ENCODE results near the gene SNAPC3. TPM values are rescaled to one million over a fixed set of nuclear protein-coding genes. Genes with fewer than 3 reads are reported as not detected.
"Not testable (repeated sequence)": the region's sequence is repeated elsewhere in the genome, so short reads cannot be mapped to it uniquely, and the experiment has no call there.

The SNAPC3 gene
- total and polyA plus RNA-seq, 7 donors: 12.1 to 29.2 (median 20.4) TPM

DNA sequence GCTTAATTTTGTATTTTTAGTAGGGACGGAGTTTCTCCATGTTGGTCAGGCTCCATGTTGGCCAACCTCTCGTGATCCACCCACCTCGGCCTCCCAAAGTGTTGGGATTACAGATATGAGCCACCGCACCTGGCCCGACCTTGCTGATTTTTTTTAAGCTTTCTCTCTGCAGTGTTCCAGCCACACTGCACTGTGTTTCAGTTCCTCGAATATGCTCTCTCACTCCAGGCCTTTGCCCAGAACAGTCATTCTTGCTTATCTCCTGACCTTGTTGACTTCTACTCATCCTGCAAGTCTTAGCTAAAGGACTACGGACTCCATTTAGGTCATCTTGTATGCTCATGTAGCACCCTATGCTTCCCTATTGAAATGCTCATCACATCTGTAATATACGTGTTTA is 3.3 kb downstream of the SNAPC3 start:
- TF ChIP-seq, protein P1, sequence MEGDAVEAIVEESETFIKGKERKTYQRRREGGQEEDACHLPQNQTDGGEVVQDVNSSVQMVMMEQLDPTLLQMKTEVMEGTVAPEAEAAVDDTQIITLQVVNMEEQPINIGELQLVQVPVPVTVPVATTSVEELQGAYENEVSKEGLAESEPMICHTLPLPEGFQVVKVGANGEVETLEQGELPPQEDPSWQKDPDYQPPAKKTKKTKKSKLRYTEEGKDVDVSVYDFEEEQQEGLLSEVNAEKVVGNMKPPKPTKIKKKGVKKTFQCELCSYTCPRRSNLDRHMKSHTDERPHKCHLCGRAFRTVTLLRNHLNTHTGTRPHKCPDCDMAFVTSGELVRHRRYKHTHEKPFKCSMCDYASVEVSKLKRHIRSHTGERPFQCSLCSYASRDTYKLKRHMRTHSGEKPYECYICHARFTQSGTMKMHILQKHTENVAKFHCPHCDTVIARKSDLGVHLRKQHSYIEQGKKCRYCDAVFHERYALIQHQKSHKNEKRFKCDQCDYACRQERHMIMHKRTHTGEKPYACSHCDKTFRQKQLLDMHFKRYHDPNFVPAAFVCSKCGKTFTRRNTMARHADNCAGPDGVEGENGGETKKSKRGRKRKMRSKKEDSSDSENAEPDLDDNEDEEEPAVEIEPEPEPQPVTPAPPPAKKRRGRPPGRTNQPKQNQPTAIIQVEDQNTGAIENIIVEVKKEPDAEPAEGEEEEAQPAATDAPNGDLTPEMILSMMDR (IDR thresholded peaks at IDR 0.05): no peak
- WGBS, 3 donors: 91 to 93% (median 92%) methylated on average over 8 of the region's 8 CpGs
- Histone ChIP-seq H3K27me3 (ENCODE audit: insufficient read depth in 3 of 3, low read length in 2 of 3) (no peaks in the 10 kb centered on the region), H3K9me3 (no peaks in the 10 kb centered on the region), H3K4me1 (peaks cover 24% of the 10 kb centered on the region), H3K4me3 (no peak overlapping the region), H3K27ac (no peak overlapping the region), H3K36me3 (ENCODE audit: insufficient read depth in 1 of 2, low read depth in 1 of 2) (peaks cover 0 to 31% of the 10 kb centered on the region in 2 donors)
- no peak for ATAC-seq
- intact Hi-C loops (cut with DNase I): loop anchor here (10.0 kb wide), 3 partner anchors 89 to 641 kb away; partner anchors contain the start of genes PSIP1 (in 1 of the 2) and TTC39B (in 1 of the 2)
- DNase-seq: no peak

DNA sequence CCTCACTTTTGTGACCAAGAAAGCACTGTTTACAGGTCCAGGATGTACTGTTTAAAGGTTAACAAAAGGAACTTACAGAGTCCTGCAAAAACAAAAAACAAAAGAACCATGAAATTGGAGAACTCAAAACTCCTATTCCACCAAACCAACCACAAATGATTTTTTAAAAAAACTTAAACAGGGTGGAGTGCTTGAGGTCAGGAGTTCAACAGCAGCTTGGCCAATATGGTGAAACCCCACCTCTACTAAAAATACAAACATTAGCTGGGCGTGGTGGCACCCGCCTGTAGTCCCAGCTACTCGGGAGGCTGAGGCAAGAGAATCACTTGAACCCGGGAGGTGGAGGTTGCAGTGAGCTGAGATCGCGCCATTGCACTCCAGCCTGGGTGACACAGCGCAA is 5.0 kb downstream of the SNAPC3 start:
- ATAC-seq; DNase-seq; H3K27me3 ChIP-seq (ENCODE audit: insufficient read depth in 3 of 3, low read length in 2 of 3); H3K4me3 ChIP-seq; H3K27ac ChIP-seq; H3K9me3 ChIP-seq: not testable (repeated sequence)
- intact Hi-C loops (cut with DNase I): loop anchor here (10.0 kb wide), 3 partner anchors 87 to 643 kb away; partner anchors contain the start of genes PSIP1 (in 1 of the 2) and TTC39B (in 1 of the 2)
- H3K4me1 ChIP-seq: peaks cover 24% of the 10 kb centered on the region
- 90 to 99% (median 98%) methylated on average over 7 of the region's 7 CpGs for WGBS, 3 donors
- peaks cover 0 to 31% of the 10 kb centered on the region in 2 donors for H3K36me3 ChIP-seq (ENCODE audit: insufficient read depth in 1 of 2, low read depth in 1 of 2)

DNA sequence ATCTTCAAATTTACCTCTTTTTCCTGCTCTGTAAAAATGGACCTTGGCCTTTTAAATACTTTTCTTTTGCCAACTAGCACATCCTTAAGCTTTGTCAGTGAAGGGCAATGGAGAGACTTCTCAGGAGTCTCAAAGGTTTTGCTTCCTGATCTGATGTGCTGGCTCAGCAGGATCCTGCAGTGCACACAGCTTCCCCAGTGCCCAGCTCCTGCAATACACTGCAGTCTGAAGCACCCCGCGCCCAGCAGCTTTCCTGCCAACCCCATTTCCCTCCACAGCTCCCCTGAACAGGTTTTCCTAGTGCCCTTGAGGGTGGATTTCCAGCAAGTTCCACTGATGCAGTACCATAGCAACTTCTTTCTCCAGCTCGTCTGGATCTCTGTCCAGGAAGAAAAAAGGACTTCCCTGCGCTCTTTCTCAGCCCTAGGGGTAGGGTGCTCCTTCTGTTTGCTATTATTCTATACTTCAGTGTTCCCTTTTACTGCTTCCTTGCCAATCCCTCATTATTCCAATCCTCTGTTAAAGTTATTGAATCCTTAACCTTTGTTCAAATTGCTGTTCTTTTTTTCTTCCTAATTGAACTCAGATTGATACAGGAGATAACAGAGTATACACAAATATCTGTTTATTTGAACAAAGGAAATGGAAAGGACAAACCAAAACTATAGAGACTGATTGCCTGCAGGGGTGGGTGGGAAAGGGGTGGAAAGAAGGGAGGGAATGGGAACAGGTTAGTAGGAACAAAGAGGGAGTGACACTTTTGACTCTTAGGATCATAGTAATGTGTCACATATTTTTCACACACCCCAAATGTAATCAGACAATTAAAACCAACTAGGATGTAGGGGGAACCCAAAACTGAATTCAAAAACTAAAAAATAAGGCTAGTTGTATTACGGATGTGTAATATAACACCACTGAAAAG is 8.5 kb downstream of the SNAPC3 start:
- peaks cover 7% of the 10 kb centered on the region for H3K4me1 ChIP-seq
- H3K36me3 ChIP-seq (ENCODE audit: insufficient read depth in 1 of 2, low read depth in 1 of 2): peaks cover 0 to 32% of the 10 kb centered on the region in 2 donors
- no peak overlapping the region for H3K4me3 ChIP-seq
- WGBS, 3 donors: 54 to 61% (median 56%) methylated on average over 5 of the region's 5 CpGs
- no peak overlapping the region for H3K27ac ChIP-seq
- TF ChIP-seq, protein P1 (IDR thresholded peaks at IDR 0.05): no peak
- no peak for DNase-seq
- intact Hi-C loops (cut with DNase I): loop anchor here in 1 of 2 donors (5.0 kb wide), 1 partner anchor 36 kb away; no protein-coding TSS in a partner anchor
- ATAC-seq: no peak
- no peaks in the 10 kb centered on the region for H3K9me3 ChIP-seq
- no peaks in the 10 kb centered on the region for H3K27me3 ChIP-seq (ENCODE audit: insufficient read depth in 3 of 3, low read length in 2 of 3)

DNA sequence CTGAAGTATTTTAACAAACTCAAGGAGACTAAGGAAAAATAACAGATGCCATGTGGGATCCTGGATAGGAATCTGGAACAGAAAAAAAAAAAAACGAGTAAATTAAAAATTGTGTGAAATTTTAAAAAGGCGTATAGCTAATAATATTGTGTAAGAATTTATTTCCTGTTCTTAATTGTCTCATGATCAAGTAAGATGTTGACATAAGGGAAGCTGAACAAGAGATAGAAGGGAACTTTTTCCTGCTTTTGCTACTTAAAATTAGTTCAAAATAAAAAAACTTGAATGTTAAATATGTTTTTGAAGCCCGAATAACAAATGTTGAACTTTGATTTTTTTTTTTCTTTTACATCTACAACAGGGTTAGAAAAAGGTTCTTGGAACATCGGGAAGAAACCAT is 10.5 kb downstream of the SNAPC3 start:
- WGBS, 3 donors: 73 to 81% (median 75%) methylated on average over 4 of the region's 4 CpGs
- no peaks in the 10 kb centered on the region for H3K27me3 ChIP-seq (ENCODE audit: insufficient read depth in 3 of 3, low read length in 2 of 3)
- ATAC-seq (no peak), DNase-seq (no peak)
- H3K9me3 ChIP-seq: no peaks in the 10 kb centered on the region
- intact Hi-C loops (cut with DNase I): loop anchor here in 1 of 2 donors (5.0 kb wide), 1 partner anchor 34 kb away; no protein-coding TSS in a partner anchor
- H3K4me3 ChIP-seq: no peak overlapping the region
- H3K27ac ChIP-seq: no peak overlapping the region
- H3K4me1 ChIP-seq: no peaks in the 10 kb centered on the region
- TF ChIP-seq, protein P1 (IDR thresholded peaks at IDR 0.05): no peak
- H3K36me3 ChIP-seq (ENCODE audit: insufficient read depth in 1 of 2, low read depth in 1 of 2): peaks cover 0 to 30% of the 10 kb centered on the region in 2 donors

DNA sequence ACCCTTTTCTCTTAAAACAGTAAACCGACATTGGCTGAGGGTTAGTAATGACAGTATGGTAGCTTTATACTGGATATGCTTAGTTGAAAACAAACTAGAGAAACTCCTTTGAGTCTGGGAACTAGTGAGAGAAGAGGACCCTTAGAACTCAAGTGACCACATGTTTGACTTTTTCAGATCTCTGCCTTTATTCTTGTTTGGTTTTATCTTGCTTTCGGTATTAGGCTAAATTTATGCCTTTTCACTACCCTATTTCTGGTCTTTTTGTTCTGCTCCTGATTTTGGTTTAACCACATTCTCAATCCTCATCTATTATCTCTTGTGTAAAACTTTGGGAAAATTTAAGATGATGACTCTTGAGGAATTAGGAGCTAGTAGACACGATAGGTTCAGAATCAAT is 11.0 kb downstream of the SNAPC3 start:
- no peak for DNase-seq
- TF ChIP-seq, protein P1 (IDR thresholded peaks at IDR 0.05): no peak
- Histone ChIP-seq H3K36me3 (ENCODE audit: insufficient read depth in 1 of 2, low read depth in 1 of 2) (peaks cover 0 to 32% of the 10 kb centered on the region in 2 donors), H3K9me3 (no peaks in the 10 kb centered on the region), H3K4me1 (no peaks in the 10 kb centered on the region), H3K4me3 (no peak overlapping the region), H3K27me3 (ENCODE audit: insufficient read depth in 3 of 3, low read length in 2 of 3) (no peaks in the 10 kb centered on the region), H3K27ac (no peak overlapping the region)
- intact Hi-C loops (cut with DNase I): loop anchor here in 1 of 2 donors (5.0 kb wide), 1 partner anchor 34 kb away; no protein-coding TSS in a partner anchor
- WGBS, 3 donors: 90 to 95% (median 93%) methylated on average over 3 of the region's 3 CpGs
- ATAC-seq: no peak

All from psoas muscle (tissue), 8 donors.